ENCODE data around the gene STRN3. TPM values are rescaled to one million over a fixed set of nuclear protein-coding genes. Genes with fewer than 3 reads are reported as not detected.

STRN3 gene
- total and polyA plus RNA-seq, 2 donors (not counting 1 experiment from before 2014, with no cell fraction given): 7.7 to 43.9 TPM

DNA sequence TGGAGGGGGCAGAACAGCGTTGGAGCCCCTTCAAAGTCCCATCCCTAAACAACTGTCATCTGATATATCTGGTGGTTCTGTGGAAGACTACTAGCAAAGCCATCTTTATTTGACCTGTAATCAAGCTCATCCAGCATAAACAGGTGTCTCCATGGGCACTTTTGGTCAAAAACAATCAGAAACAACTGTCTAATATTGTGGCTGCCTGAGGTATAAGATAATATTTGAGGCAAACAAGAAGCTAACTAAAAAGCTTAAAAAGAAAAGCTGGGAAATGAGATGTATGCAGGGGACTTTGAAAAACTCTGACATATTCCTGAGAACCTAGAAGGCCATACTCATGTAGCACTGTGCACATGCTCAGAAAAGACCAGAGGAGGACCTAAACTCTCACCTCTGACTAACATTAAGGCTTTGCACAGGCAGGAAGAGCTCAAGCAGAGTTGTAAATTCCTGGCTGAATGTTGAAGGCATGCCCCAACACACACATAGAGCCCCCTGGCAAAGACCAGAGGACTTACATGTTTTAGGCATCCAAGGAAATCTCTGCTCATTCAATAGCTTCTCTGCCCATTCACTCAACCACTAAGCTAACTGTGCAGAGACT is 28.0 kb downstream of the STRN3 start:
- peaks cover 93% of the 10 kb centered on the region for H3K79me2 ChIP-seq (ENCODE audit: control insufficient read depth, insufficient read depth, low read length)
- H3K9me3 ChIP-seq (ENCODE audit: control extremely low read depth in 1 of 3, control insufficient read depth in 2 of 3, insufficient read depth in 1 of 3, low read length in 2 of 3): peaks cover 12 to 21% (median 15%) of the 10 kb centered on the region in 3 donors
- H2AFZ ChIP-seq (ENCODE audit: insufficient read depth, low read depth, low read length, poor library complexity, severe bottlenecking): no peak overlapping the region
- H3K27me3 ChIP-seq (replicated peaks in 1 of 4; ENCODE audit: control extremely low read depth in 1 of 4, control insufficient read depth in 3 of 4, insufficient read depth in 4 of 4, low read length in 3 of 4): no peaks in the 10 kb centered on the region
- TF ChIP-seq EZH2 (IDR thresholded peaks at IDR 0.05; ENCODE audit: borderline replicate concordance, insufficient read depth, low read depth, low read length, poor library complexity, severe bottlenecking): no peak
- TF ChIP-seq, protein P1, sequence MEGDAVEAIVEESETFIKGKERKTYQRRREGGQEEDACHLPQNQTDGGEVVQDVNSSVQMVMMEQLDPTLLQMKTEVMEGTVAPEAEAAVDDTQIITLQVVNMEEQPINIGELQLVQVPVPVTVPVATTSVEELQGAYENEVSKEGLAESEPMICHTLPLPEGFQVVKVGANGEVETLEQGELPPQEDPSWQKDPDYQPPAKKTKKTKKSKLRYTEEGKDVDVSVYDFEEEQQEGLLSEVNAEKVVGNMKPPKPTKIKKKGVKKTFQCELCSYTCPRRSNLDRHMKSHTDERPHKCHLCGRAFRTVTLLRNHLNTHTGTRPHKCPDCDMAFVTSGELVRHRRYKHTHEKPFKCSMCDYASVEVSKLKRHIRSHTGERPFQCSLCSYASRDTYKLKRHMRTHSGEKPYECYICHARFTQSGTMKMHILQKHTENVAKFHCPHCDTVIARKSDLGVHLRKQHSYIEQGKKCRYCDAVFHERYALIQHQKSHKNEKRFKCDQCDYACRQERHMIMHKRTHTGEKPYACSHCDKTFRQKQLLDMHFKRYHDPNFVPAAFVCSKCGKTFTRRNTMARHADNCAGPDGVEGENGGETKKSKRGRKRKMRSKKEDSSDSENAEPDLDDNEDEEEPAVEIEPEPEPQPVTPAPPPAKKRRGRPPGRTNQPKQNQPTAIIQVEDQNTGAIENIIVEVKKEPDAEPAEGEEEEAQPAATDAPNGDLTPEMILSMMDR (IDR thresholded peaks at IDR 0.05): no peak
- H3K4me1 ChIP-seq (ENCODE audit: control insufficient read depth in 2 of 2, insufficient read depth in 2 of 2, low read length in 2 of 2): no peaks in the 10 kb centered on the region
- no peak for ATAC-seq (ENCODE audit: low read depth)
- no peak overlapping the region for H3K27ac ChIP-seq (ENCODE audit: low read length in 2 of 2)
- DNase-seq: no peak
- Mint-ChIP-seq H3K27ac (no peak overlapping the region), H3K4me3 (no peak overlapping the region), H3K27me3 (no peaks in the 10 kb centered on the region), H3K9me3 (ENCODE audit: insufficient read depth) (peaks cover 6% of the 10 kb centered on the region), H3K4me1 (peaks cover 26% of the 10 kb centered on the region)
- no peak overlapping the region for H3K4me3 ChIP-seq (ENCODE audit: control extremely low read depth in 1 of 5, extremely low read depth in 1 of 5, insufficient read depth in 1 of 5, low read depth in 2 of 5, low read length in 4 of 5)
- no peak overlapping the region for H3K9ac ChIP-seq (ENCODE audit: low read length)
- intact Hi-C loops (cut with micrococcal nuclease): no loop called here
- no peak overlapping the region for H3K4me2 ChIP-seq (replicated peaks; ENCODE audit: low read depth, low read length, poor library complexity, severe bottlenecking)
- H3K36me3 ChIP-seq (replicated peaks in 1 of 2; ENCODE audit: control extremely low read depth in 1 of 2, control insufficient read depth in 1 of 2, extremely low read depth in 1 of 2, insufficient read depth in 2 of 2, low read length in 1 of 2): peaks cover 0 to 9% of the 10 kb centered on the region in 2 experiments
- peaks cover 46% of the 10 kb centered on the region for H4K20me1 ChIP-seq (ENCODE audit: control insufficient read depth, insufficient read depth, low read length, poor library complexity, severe bottlenecking)
- CTCF ChIA-PET: no interaction called here
- POLR2A ChIA-PET: no interaction called here
- no CpG with 5 or more reads among the region's 1 CpG for WGBS (ENCODE audit: insufficient coverage)

DNA sequence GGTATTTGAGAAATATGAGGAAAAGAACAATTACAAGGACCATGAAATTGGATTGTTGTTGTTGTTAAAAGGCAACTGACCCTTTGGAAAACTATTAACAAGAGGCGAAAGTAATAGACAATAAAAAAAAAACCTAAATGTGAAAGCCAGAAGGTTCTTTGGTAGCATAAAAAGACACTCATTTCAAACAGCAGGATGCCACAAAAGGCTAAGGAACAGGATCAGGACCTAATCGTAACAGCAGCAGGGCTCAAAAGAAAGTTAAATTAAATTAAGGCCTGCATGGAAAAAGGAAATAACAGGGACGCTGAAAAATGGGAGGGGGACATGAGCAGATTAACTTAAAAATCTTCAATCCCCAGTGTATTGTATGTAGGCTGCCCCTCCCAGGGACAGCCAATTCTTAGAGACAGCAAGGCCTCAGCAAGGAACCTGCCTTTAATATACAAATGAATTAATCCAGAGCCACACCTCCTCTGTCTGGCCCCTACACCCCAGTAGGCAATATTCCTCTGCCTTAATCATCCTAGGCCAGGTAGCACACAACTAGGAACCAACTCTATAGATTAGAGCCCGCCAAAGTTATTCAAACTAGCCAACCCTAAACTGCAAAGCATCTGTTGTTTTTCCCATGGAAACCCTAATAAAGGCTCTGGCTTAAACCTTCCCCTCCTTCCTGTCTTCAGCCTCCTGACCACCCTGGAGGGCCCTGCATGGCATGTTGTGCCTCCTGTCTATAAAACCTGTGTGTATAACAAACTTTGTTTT is 29.1 kb downstream of the STRN3 start:
- no peak overlapping the region for H3K27ac ChIP-seq (ENCODE audit: low read length in 2 of 2)
- Mint-ChIP-seq H3K4me3 (no peak overlapping the region), H3K4me1 (peaks cover 28% of the 10 kb centered on the region), H3K27me3 (no peaks in the 10 kb centered on the region), H3K27ac (no peak overlapping the region), H3K9me3 (ENCODE audit: insufficient read depth) (peaks cover 6% of the 10 kb centered on the region)
- 94% methylated on average over 2 of the region's 4 CpGs for WGBS (ENCODE audit: insufficient coverage)
- POLR2A ChIA-PET: no interaction called here
- no peak overlapping the region for H3K4me3 ChIP-seq (ENCODE audit: control extremely low read depth in 1 of 5, extremely low read depth in 1 of 5, insufficient read depth in 1 of 5, low read depth in 2 of 5, low read length in 4 of 5)
- no peaks in the 10 kb centered on the region for H3K4me1 ChIP-seq (ENCODE audit: control insufficient read depth in 2 of 2, insufficient read depth in 2 of 2, low read length in 2 of 2)
- ATAC-seq (ENCODE audit: low read depth): no peak
- no peaks in the 10 kb centered on the region for H3K27me3 ChIP-seq (replicated peaks in 1 of 4; ENCODE audit: control extremely low read depth in 1 of 4, control insufficient read depth in 3 of 4, insufficient read depth in 4 of 4, low read length in 3 of 4)
- no peak overlapping the region for H3K9ac ChIP-seq (ENCODE audit: low read length)
- no peak for DNase-seq
- peaks cover 57% of the 10 kb centered on the region for H4K20me1 ChIP-seq (ENCODE audit: control insufficient read depth, insufficient read depth, low read length, poor library complexity, severe bottlenecking)
- CTCF ChIA-PET: interaction anchor here (0.7 kb wide), 1 partner anchor 1505 kb away, joined by 3 read pairs; no protein-coding TSS in a partner anchor
- no peak overlapping the region for H2AFZ ChIP-seq (ENCODE audit: insufficient read depth, low read depth, low read length, poor library complexity, severe bottlenecking)
- H3K79me2 ChIP-seq (ENCODE audit: control insufficient read depth, insufficient read depth, low read length): peaks cover 95% of the 10 kb centered on the region
- TF ChIP-seq EZH2 (IDR thresholded peaks at IDR 0.05; ENCODE audit: borderline replicate concordance, insufficient read depth, low read depth, low read length, poor library complexity, severe bottlenecking): no peak
- H3K36me3 ChIP-seq (replicated peaks in 1 of 2; ENCODE audit: control extremely low read depth in 1 of 2, control insufficient read depth in 1 of 2, extremely low read depth in 1 of 2, insufficient read depth in 2 of 2, low read length in 1 of 2): peaks cover 0 to 7% of the 10 kb centered on the region in 2 experiments
- H3K9me3 ChIP-seq (ENCODE audit: control extremely low read depth in 1 of 3, control insufficient read depth in 2 of 3, insufficient read depth in 1 of 3, low read length in 2 of 3): peaks cover 12 to 21% (median 15%) of the 10 kb centered on the region in 3 donors
- H3K4me2 ChIP-seq (replicated peaks; ENCODE audit: low read depth, low read length, poor library complexity, severe bottlenecking): no peak overlapping the region
- intact Hi-C loops (cut with micrococcal nuclease): no loop called here

All from B cell (primary cell).